GM12892 (cell line): ENCODE results near the gene AASS.

Experiments
- POLR2A ChIP-seq: IDR thresholded peaks from 2 replicates; pipeline ENCODE4 v1.6.1; 2011; ENCODE audit warnings: low read depth, low read length, control low read depth
- POLR2AphosphoS5 ChIP-seq: IDR thresholded peaks from 2 replicates; pipeline ENCODE4 v1.6.1; 2011; ENCODE audit warnings: low read depth, low read length, control low read depth

DNA sequence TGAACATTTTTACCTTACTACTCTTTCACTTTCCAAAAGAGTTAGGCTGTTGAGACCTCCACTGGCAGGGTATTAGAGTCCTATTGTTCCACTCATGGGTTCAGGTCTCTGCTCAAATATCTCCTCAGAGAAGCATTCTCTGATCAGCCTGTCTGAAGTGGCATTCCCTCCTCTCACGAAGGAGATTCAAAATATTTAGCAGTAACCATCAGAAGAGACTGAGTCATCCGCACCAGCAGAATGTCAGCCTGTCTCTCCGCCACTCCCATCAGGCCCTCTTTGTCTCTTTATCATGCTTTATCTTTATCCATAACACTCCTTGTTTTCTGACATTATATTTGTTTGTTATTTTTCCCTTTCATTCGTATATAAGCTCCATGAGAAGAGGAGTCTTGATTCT, 79.1 kb downstream of the AASS start:
- TF ChIP-seq POLR2A: no peak
- TF ChIP-seq POLR2AphosphoS5: no peak
